GM19238 (cell line): ENCODE measurements around the gene TSPAN14.

ENCODE experiments used
- DNase-seq: peaks from one replicate; pipeline ENCODE4 v3.0.0; 2011; ENCODE audit warnings: low spot score; ENCODE audit not compliant: insufficient read length

TSPAN14 gene

GRCh38 chr10:80502621-80503583 is 48.8 kb downstream of the TSPAN14 start:
- DNase-seq, result no peak

GRCh38 chr10:80503584-80504157 is 49.6 kb downstream of the TSPAN14 start:
- no peak for DNase-seq

- DNase-seq, result no peak
Observed at GRCh38 chr10:80504158-80504811, 50.2 kb downstream of the TSPAN14 start.

DNA sequence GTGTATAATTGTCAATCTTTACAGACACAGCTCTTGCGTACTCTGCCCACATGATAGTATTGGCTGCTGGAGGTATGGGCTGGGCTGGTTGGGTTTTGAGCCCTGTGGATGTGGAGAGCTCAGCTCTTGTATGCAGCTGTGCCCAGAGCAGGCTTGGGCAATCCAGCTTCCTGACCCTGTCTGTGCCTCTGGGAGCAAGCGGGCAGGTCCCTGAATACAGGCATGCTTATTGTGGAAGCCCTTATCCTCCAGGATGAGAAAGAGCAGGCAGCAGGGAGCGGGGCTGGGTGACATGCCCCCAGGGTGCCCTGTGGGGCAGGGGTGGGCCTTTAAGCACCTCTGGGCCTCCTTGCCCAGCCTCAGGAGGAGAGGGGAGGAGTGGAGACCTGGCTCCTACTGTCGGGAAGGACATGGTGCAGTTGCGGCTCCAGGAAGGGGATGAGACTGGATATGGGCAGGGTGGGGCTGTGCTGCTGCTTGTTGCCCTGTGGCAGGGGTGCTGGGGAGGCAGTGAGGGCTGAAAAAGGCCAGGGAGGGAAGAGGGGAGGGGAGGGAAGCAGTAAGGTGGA is 50.9 kb downstream of the TSPAN14 start:
- DNase-seq, result no peak

DNA sequence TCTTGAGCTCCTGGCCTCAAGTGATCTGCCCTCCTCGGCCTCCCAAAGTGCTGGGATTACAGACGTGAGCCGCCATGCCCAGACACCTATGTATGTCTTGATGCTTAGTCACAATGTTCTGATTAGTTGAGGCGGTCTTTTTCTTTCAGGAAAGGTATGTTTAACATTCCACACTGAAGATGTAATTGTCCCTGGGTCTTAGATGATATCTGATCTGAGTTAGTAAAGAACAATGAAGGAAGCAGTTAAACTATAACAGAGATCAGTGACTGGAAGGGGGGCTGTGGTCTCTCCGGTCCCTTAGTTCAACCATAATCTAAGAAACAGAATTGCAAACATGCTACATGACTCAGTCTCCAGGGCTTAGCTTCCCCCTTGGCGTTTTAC is 52.1 kb downstream of the TSPAN14 start:
- DNase-seq, result no peak

GRCh38 chr10:80506836-80507487 is 52.9 kb downstream of the TSPAN14 start:
- no peak for DNase-seq

DNA sequence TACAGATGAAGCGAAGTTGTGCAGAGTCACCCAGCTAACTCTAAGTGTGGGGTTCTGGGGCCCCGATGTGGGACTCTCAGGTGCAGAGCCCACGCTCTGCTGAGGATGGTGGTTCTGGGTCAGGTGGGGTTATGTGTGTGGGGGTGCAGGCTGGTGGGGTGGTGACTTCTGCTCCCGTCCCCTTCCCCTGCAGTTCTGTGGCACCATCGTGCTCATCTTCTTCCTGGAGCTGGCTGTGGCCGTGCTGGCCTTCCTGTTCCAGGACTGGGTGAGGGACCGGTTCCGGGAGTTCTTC is 54.9 kb downstream of the TSPAN14 start:
- no peak for DNase-seq

- no peak for DNase-seq
Observed at GRCh38 chr10:80509403-80510161, 55.5 kb downstream of the TSPAN14 start.

DNA sequence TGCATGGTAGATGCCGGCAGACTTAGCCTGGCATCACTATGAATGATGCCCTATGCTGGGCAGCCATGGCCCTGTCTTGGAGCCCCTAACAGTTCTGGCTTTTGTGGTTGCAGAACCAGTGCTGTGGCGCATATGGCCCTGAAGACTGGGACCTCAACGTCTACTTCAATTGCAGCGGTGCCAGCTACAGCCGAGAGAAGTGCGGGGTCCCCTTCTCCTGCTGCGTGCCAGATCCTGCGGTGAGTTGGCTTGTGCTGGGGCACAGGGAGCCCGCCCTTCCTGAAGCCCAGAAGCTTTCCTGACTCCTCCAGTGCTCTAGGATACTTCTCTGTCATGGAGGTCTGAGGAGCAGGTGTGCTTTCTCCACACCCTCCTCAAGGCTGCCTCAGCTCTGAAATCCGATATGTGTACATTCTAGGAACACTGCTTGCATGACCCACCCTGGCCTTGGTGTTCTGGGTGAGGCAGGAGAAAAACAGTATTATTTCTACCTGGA is 58.0 kb downstream of the TSPAN14 start:
- DNase-seq, result no peak

DNA sequence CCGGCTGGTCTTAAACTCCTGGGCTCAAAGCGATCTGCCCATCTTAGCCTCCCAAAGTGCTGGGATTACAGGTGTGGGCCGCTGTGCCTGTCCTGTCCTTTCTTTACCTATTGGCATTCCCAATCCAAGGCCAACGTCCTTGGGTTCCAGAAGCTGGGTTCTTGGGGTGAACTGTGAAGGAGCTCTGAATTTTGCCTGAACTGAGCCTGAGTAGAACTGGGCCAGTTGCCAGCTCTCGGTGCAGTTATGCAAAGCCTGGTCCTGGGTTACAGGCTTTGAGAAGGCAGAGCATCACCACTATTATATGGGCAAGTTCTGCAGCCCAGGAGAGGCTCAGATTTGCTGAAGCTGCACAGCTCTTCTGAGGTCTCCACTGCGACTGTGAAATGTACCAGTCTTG is 59.0 kb downstream of the TSPAN14 start:
- no peak for DNase-seq

GRCh38 chr10:80515511-80515910 is 61.4 kb downstream of the TSPAN14 start:
- DNase-seq, result no peak

- no peak for DNase-seq
Observed at GRCh38 chr10:80515941-80516340, 61.8 kb downstream of the TSPAN14 start.

DNA sequence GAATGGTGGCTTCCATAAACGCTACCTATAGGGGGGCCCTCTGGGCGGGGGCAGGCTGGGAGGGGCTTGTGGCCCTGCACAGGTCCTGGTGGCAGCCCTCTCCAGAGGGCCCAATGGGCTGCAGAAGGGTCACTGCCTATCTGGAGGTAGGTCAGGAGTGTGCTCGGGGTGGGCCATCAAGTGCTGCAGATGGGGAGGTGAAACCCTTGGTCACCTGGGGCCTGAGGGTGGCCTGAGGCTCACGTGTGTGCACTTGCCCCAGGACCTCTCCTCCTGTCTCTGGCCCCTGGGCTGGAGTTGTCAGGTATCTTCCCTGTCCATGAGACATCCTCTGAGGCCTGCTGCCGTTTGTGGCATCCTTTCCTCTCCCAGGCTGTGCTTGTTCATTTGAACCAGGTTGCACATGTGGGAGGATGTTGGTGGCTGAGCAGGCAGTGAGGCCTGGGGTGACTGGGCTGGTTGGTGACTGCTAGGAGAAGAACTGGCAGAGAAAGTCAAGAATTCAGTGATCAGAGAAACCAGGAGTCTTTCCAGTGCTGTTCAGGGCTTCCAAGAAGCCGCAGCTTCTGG is 62.5 kb downstream of the TSPAN14 start:
- DNase-seq, result no peak

DNA sequence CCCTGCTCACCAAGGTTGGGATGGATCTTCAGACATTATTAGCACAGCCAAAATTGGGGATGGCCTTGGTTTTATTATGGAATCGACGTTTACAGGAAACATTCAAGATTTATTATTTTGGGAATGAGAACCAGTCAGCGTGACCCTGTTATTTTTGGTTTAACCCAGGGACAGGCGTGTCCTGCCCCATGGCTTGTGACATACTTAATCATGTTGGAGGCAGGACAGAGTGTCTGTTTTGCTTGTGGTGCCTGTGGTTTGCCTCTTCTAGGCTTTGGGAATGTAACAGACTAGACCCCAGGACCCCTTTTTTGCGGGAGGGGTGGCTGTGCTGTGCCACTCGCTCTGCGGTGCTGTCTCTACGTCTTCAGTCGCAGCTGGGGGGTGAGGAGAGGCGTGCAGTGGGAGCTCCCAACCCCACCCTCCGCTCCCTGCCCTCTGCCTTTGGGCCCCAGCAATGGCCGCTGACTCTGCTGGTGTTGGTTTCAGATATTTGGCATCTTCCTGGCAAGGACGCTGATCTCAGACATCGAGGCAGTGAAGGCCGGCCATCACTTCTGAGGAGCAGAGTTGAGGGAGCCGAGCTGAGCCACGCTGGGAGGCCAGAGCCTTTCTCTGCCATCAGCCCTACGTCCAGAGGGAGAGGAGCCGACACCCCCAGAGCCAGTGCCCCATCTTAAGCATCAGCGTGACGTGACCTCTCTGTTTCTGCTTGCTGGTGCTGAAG is 63.5 kb downstream of the TSPAN14 start:
- no peak for DNase-seq

- no peak for DNase-seq
Observed at GRCh38 chr10:80518143-80518806, 64.2 kb downstream of the TSPAN14 start.

DNA sequence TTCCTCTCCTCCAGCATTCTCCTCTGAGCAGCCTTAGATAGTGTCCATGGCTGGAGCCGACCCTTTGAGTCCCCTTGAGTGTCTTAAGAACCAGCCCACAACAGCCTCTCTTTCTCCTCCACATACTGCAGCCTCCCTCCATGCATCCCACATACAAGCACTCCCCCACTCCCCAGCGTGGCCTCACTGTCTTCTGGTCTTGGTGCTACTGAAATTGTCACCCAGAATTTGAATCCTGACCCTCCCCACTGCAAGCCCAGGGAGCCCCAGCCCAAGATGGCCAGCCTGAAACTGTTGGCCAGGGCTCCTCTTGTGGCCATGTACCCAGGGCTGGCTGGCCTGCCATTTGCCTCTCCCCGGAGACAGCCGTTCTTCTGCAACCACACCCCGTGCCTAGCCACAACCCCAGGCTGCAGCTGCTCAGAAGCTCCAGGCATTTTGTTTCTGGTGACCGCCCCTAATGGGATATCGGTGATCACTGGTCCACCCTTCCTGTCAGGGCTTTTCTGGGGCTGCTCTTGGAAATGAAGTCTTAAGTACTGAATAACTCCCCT is 64.8 kb downstream of the TSPAN14 start:
- DNase-seq, result no peak

GRCh38 chr10:80519936-80520650 is 66.0 kb downstream of the TSPAN14 start:
- no peak for DNase-seq
